Activated CD8-positive, alpha-beta memory T cell treated with anti-CD3 and anti-CD28 coated beads for 1 hour (primary cell): Measurements from ENCODE around the gene ZBTB34.
"Not testable (repeated sequence)": the region's sequence is repeated elsewhere in the genome, so short reads cannot be mapped to it uniquely, and the experiment has no call there.

Experiments used
- DNase-seq, 2 donors: peaks; one replicate each; pipeline ENCODE4 v3.0.0-alpha.2; 2020; ENCODE audit warnings: low read depth in 1 of 2; ENCODE audit errors: extremely low read depth in 1 of 2

Gene ZBTB34

GRCh38 chr9:126860077-126860756, at the start of gene ZBTB34:
Gene ZBTB34 (plus strand): TSS chr9:126860639. CDS start chr9:126879400, 18,761 bp downstream.
- peak; percentile 38 to 68 for DNase-seq

GRCh38 chr9:126813072-126813471, 47.4 kb upstream of the ZBTB34 start:
- no peak for DNase-seq

- no peak for DNase-seq
These were observed 46.3 kb upstream of the ZBTB34 start for GRCh38 chr9:126814091-126814490.

- DNase-seq, result not testable (repeated sequence)
These were observed 42.8 kb upstream of the ZBTB34 start for GRCh38 chr9:126817615-126818014.

- no peak for DNase-seq
These were observed 42.0 kb upstream of the ZBTB34 start for GRCh38 chr9:126818482-126818881.

- DNase-seq, result no peak
These were observed 41.0 kb upstream of the ZBTB34 start for GRCh38 chr9:126819482-126819881.

GRCh38 chr9:126822278-126822677, 38.2 kb upstream of the ZBTB34 start:
- no peak for DNase-seq

GRCh38 chr9:126822873-126823272, 37.6 kb upstream of the ZBTB34 start:
- no peak for DNase-seq

- DNase-seq, result not testable (repeated sequence)
These were observed 36.4 kb upstream of the ZBTB34 start for GRCh38 chr9:126824052-126824451.

GRCh38 chr9:126827227-126827626, 33.2 kb upstream of the ZBTB34 start:
- no peak for DNase-seq

- no peak for DNase-seq
These were observed 31.4 kb upstream of the ZBTB34 start for GRCh38 chr9:126829035-126829434.

GRCh38 chr9:126830827-126831226, 29.6 kb upstream of the ZBTB34 start:
- no peak for DNase-seq

- DNase-seq, result no peak
These were observed 28.0 kb upstream of the ZBTB34 start for GRCh38 chr9:126832440-126832839.

- DNase-seq, result no peak
These were observed 27.4 kb upstream of the ZBTB34 start for GRCh38 chr9:126833020-126833419.

- DNase-seq, result no peak
These were observed 26.6 kb upstream of the ZBTB34 start for GRCh38 chr9:126833710-126834345.

GRCh38 chr9:126834672-126835071, 25.8 kb upstream of the ZBTB34 start:
- DNase-seq, result no peak

GRCh38 chr9:126836216-126836615, 24.2 kb upstream of the ZBTB34 start:
- no peak for DNase-seq

- DNase-seq, result no peak
These were observed 22.2 kb upstream of the ZBTB34 start for GRCh38 chr9:126838055-126838811.

GRCh38 chr9:126838895-126839294, 21.5 kb upstream of the ZBTB34 start:
- no peak for DNase-seq

GRCh38 chr9:126839301-126839700, 21.1 kb upstream of the ZBTB34 start:
- no peak for DNase-seq

- no peak for DNase-seq
These were observed 18.1 kb upstream of the ZBTB34 start for GRCh38 chr9:126842220-126842842.
